NCI-H1436 (cell line): ENCODE measurements around the gene FNDC11.
"Not testable (repeated sequence)": the region's sequence is repeated elsewhere in the genome, so short reads cannot be mapped to it uniquely, and the experiment has no call there.

ENCODE experiments used
- DNase-seq: peaks from one replicate; lab custom pipeline; 2025; lab: John Stamatoyannopoulos, UW

The FNDC11 gene

GRCh38 chr20:63553933-63554290 is at the start of gene FNDC11:
Gene FNDC11 (plus strand): TSS chr20:63554159. CDS start chr20:63555664, 1,505 bp downstream.
- peak; percentile 55 for DNase-seq

GRCh38 chr20:63504642-63505041 is 49.3 kb upstream of the FNDC11 start:
- DNase-seq: no peak

GRCh38 chr20:63505281-63505680 is 48.7 kb upstream of the FNDC11 start:
- DNase-seq: no peak

GRCh38 chr20:63505723-63506122 is 48.2 kb upstream of the FNDC11 start:
- no peak for DNase-seq

- DNase-seq: no peak
These were observed 46.7 kb upstream of the FNDC11 start for GRCh38 chr20:63507083-63507743.

- peak; percentile 63 for DNase-seq
These were observed 45.7 kb upstream of the FNDC11 start for GRCh38 chr20:63508072-63508768.

- DNase-seq: peak; percentile 28
These were observed 44.8 kb upstream of the FNDC11 start for GRCh38 chr20:63509088-63509564.

- no peak for DNase-seq
These were observed 40.8 kb upstream of the FNDC11 start for GRCh38 chr20:63513207-63513606.

- DNase-seq: not testable (repeated sequence)
These were observed 39.4 kb upstream of the FNDC11 start for GRCh38 chr20:63514520-63514919.

- no peak for DNase-seq
These were observed 36.3 kb upstream of the FNDC11 start for GRCh38 chr20:63517376-63518309.

GRCh38 chr20:63518351-63518861 is 35.6 kb upstream of the FNDC11 start:
- DNase-seq: no peak

- no peak for DNase-seq
These were observed 34.9 kb upstream of the FNDC11 start for GRCh38 chr20:63518946-63519667.

- DNase-seq: peak; percentile 69
These were observed 34.1 kb upstream of the FNDC11 start for GRCh38 chr20:63519668-63520503.

GRCh38 chr20:63520504-63520933 is 33.4 kb upstream of the FNDC11 start, which contains the start of gene PPDPF:
Gene PPDPF (plus strand): TSS chr20:63520765. CDS start chr20:63521309, 544 bp downstream.
- peak; percentile 74 for DNase-seq

GRCh38 chr20:63520934-63521601 is 32.9 kb upstream of the FNDC11 start:
- DNase-seq: peak; percentile 63

GRCh38 chr20:63521602-63522001 is 32.4 kb upstream of the FNDC11 start:
- no peak for DNase-seq

GRCh38 chr20:63522091-63522868 is 31.7 kb upstream of the FNDC11 start:
- no peak for DNase-seq

GRCh38 chr20:63522981-63523611 is 30.9 kb upstream of the FNDC11 start:
- no peak for DNase-seq

- DNase-seq: no peak
These were observed 28.8 kb upstream of the FNDC11 start for GRCh38 chr20:63525185-63525584.
